ENCODE data around the gene HOXB4. TPM values are rescaled to one million over a fixed set of nuclear protein-coding genes. Genes with fewer than 3 reads are reported as not detected.

Gene HOXB4
- total and polyA plus RNA-seq, 2 donors from 2014 or later: 4.4 to 22.6 TPM

DNA sequence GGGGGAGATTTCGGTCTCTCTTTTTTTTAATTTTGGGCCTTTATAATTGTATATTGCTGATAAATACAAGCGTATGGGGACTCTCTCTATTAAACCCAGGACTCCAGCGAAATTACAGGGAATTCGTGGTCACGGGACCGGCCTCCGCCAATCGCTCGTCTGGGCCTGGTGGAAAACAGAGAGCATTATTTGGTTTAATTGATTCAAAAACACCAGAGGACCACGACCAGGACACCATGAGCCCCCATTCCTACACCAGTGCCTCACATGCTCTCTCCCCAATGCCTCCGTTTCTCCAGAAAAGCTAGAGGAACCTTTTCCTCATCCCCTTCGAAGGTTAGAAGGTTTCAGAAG is 33.2 kb downstream of the HOXB4 start, which contains the start of gene HOXB2:
Gene HOXB2 (minus strand): TSS at position 88 of the 354 bp plus-strand sequence. CDS start 198 bp downstream, outside the sequence.
- intact Hi-C loops (cut with DNase I): no loop called here
- Histone ChIP-seq H3K27me3 (ENCODE audit: control insufficient read depth, insufficient read depth, low read length) (no peaks in the 10 kb centered on the region), H3K9me3 (ENCODE audit: control insufficient read depth in 2 of 3, insufficient read depth in 1 of 3, low read length in 3 of 3) (no peaks in the 10 kb centered on the region), H3K27ac (ENCODE audit: low read depth in 2 of 2, low read length in 2 of 2) (peak within 1 kb of the TSS; percentile 95 to 96), H3K9ac (ENCODE audit: low read length in 3 of 3) (peak within 1 kb of the TSS; percentile 91 to 99 (median 92)), H3K4me1 (ENCODE audit: control insufficient read depth in 2 of 3, insufficient read depth in 2 of 3, low read depth in 1 of 3, low read length in 3 of 3) (peaks cover 9 to 32% (median 27%) of the 10 kb centered on the region in 3 donors), H3K36me3 (ENCODE audit: control insufficient read depth in 2 of 3, insufficient read depth in 3 of 3, low read length in 3 of 3) (peaks cover 0 to 3% (median 2%) of the 10 kb centered on the region in 3 donors), H3K4me3 (ENCODE audit: low read length in 3 of 3) (peak within 1 kb of the TSS; percentile 85 to 89 (median 86))
- DNase-seq (peak in 4 of 5 donors; percentile 81 to 89 (median 85)), FAIRE-seq (no peak)
- TF ChIP-seq CTCF (IDR thresholded peaks at IDR 0.05; ENCODE audit: borderline replicate concordance, extremely low read depth, insufficient read depth): no peak

DNA sequence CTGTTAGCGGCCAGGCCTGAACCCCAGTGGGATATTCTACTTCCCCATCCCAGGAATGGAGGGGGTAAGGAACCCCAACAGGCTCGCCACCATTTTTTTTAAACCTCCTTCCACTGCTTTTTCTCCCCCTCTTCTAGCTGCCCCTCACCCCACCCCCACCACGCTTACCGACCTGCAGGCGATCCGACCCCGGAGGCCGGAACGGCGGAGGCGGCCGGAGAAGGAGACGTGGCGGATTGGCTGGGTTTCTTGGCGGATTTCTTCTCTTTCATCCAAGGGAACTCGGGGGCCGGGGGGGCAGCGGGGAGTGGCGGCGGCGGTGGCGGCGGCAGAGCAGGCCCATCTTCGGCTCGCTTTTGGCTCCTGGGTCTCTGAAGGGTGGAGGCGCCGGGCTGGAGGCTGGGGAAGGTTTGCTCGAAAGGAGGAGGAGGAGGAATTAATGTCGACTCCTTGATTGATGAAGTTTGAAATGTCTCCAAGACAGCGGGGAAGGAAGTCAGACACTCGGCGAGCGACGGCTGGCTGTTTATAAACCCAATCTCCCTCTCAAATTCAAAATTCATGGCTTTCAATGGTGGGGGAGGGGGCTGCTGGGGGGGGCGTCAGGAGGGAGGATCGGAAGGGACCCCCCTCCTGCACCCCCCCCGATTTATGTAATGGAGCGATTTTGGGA is 33.7 kb downstream of the HOXB4 start:
- Histone ChIP-seq H3K27ac (ENCODE audit: low read depth in 2 of 2, low read length in 2 of 2) (peak overlapping the region; percentile 95 to 96), H3K9ac (ENCODE audit: low read length in 3 of 3) (peak overlapping the region; percentile 91 to 99 (median 92)), H3K4me3 (ENCODE audit: low read length in 3 of 3) (peak overlapping the region; percentile 85 to 89 (median 86)), H3K27me3 (ENCODE audit: control insufficient read depth, insufficient read depth, low read length) (no peaks in the 10 kb centered on the region), H3K4me1 (ENCODE audit: control insufficient read depth in 2 of 3, insufficient read depth in 2 of 3, low read depth in 1 of 3, low read length in 3 of 3) (peaks cover 9 to 32% (median 27%) of the 10 kb centered on the region in 3 donors), H3K36me3 (ENCODE audit: control insufficient read depth in 2 of 3, insufficient read depth in 3 of 3, low read length in 3 of 3) (no peaks in the 10 kb centered on the region), H3K9me3 (ENCODE audit: control insufficient read depth in 2 of 3, insufficient read depth in 1 of 3, low read length in 3 of 3) (no peaks in the 10 kb centered on the region)
- TF ChIP-seq CTCF (IDR thresholded peaks at IDR 0.05; ENCODE audit: borderline replicate concordance, extremely low read depth, insufficient read depth): no peak
- intact Hi-C loops (cut with DNase I): loop anchor here (5.0 kb wide), 1 partner anchor 33 kb away; the partner anchor contains the start of gene HOXB4
- FAIRE-seq (no peak), DNase-seq (peak; percentile 88 to 96 (median 93))

GRCh38 chr17:48543854-48544348 is 34.2 kb downstream of the HOXB4 start:
- peaks cover 9 to 32% (median 29%) of the 10 kb centered on the region in 3 donors for H3K4me1 ChIP-seq (ENCODE audit: control insufficient read depth in 2 of 3, insufficient read depth in 2 of 3, low read depth in 1 of 3, low read length in 3 of 3)
- no peaks in the 10 kb centered on the region for H3K27me3 ChIP-seq (ENCODE audit: control insufficient read depth, insufficient read depth, low read length)
- no peaks in the 10 kb centered on the region for H3K9me3 ChIP-seq (ENCODE audit: control insufficient read depth in 2 of 3, insufficient read depth in 1 of 3, low read length in 3 of 3)
- H3K27ac ChIP-seq (ENCODE audit: low read depth in 2 of 2, low read length in 2 of 2): peak overlapping the region; percentile 95 to 96
- H3K4me3 ChIP-seq (ENCODE audit: low read length in 3 of 3): peak overlapping the region; percentile 85 to 89 (median 86)
- intact Hi-C loops (cut with DNase I): loop anchor here (5.0 kb wide), 1 partner anchor 33 kb away; the partner anchor contains the start of gene HOXB4
- H3K9ac ChIP-seq (ENCODE audit: low read length in 3 of 3): peak overlapping the region; percentile 91 to 99 (median 92)
- FAIRE-seq (no peak), DNase-seq (peak in 1 of 5 donors; percentile 63)
- TF ChIP-seq CTCF (IDR thresholded peaks at IDR 0.05; ENCODE audit: borderline replicate concordance, extremely low read depth, insufficient read depth): no peak
- H3K36me3 ChIP-seq (ENCODE audit: control insufficient read depth in 2 of 3, insufficient read depth in 3 of 3, low read length in 3 of 3): no peaks in the 10 kb centered on the region
